B cell (primary cell): Measurements from ENCODE around the gene BMERB1. TPM values are rescaled to one million over a fixed set of nuclear protein-coding genes. Genes with fewer than 3 reads are reported as not detected.

Experiments
- ATAC-seq: fragments of 200-7000 bp; cut with Tn5 transposase; one replicate; pipeline ENCODE4 v1.10.0; 2021; ENCODE audit warnings: low read depth, mild to moderate bottlenecking, moderate number of reproducible peaks, moderate library complexity
- CTCF ChIA-PET: fragments of 350-600 bp; sonication (Branson Sonifier 250); formaldehyde crosslinking; loops from one replicate; lab custom pipeline; 2021; ENCODE audit warnings: antibody characterized with exemption, inconsistent platforms; lab: Charles Lee
- POLR2A ChIA-PET: fragments of 350-600 bp; sonication (Branson Sonifier 250); formaldehyde crosslinking; loops from one replicate; lab custom pipeline; 2021; ENCODE audit warnings: antibody characterized with exemption; lab: Charles Lee
- DNase-seq: peaks from one replicate; pipeline ENCODE4 v3.0.0; 2013
- H2AFZ ChIP-seq: 2 replicates; pipeline ENCODE4 v1.6.1; 2012; ENCODE audit warnings: mild to moderate bottlenecking, low read depth, low read length; ENCODE audit not compliant: insufficient read depth, poor library complexity, severe bottlenecking
- H3K27ac ChIP-seq, 2 donors: 1 replicate in 1 of 2; 2 replicates in 1 of 2; pipeline ENCODE4 v1.5.1; 2012 to 2013; ENCODE audit warnings: low read length in 2 of 2, mild to moderate bottlenecking in 2 of 2, moderate library complexity in 1 of 2
- H3K27me3 ChIP-seq, 4 experiments: fragments of 200-600 bp in 1 of 4; sonication (generic) in 1 of 4; replicated peaks in 1 of 4; 1 replicate in 2 of 4; 2 replicates in 2 of 4; pipeline versions ENCODE4 v1.6.1 to v1.7.0; 2013 to 2016; ENCODE audit warnings: low read length in 3 of 4, mild to moderate bottlenecking in 2 of 4, mixed read lengths in 1 of 4, moderate library complexity in 1 of 4; ENCODE audit not compliant: insufficient read depth in 4 of 4, control insufficient read depth in 3 of 4; ENCODE audit errors: control extremely low read depth in 1 of 4
- H3K36me3 ChIP-seq, 2 experiments: replicated peaks in 1 of 2; 1 replicate in 1 of 2; 2 replicates in 1 of 2; pipeline versions ENCODE4 v1.6.1 to v1.7.1; 2013; ENCODE audit warnings: low read length in 1 of 2; ENCODE audit not compliant: insufficient read depth in 2 of 2, control insufficient read depth in 1 of 2; ENCODE audit errors: control extremely low read depth in 1 of 2, extremely low read depth in 1 of 2
- H3K4me1 ChIP-seq, 2 donors: fragments of 200-600 bp in 1 of 2; sonication (generic) in 1 of 2; 1 replicate in 1 of 2; 2 replicates in 1 of 2; pipeline versions ENCODE4 v1.5.1 to v1.6.1; 2013 to 2017; ENCODE audit warnings: low read length in 2 of 2; ENCODE audit not compliant: control insufficient read depth in 2 of 2, insufficient read depth in 2 of 2
- H3K4me2 ChIP-seq: replicated peaks from 2 replicates; pipeline ENCODE3; 2012; ENCODE audit warnings: mild to moderate bottlenecking, low read depth, low read length; ENCODE audit not compliant: poor library complexity, severe bottlenecking
- H3K4me3 ChIP-seq, 5 experiments: fragments of 200-600 bp in 1 of 5; sonication (generic) in 1 of 5; 1 replicate in 3 of 5; 2 replicates in 2 of 5; pipeline versions ENCODE4 v1.5.1 to v1.7.0; 2011 to 2016; ENCODE audit warnings: low read length in 4 of 5, mild to moderate bottlenecking in 4 of 5, low read depth in 2 of 5, control low read depth in 1 of 5, moderate library complexity in 1 of 5; ENCODE audit not compliant: insufficient read depth in 1 of 5; ENCODE audit errors: control extremely low read depth in 1 of 5, extremely low read depth in 1 of 5
- H3K79me2 ChIP-seq: fragments of 200-600 bp; sonication (generic); one replicate; pipeline ENCODE4 v1.6.0; 2016; ENCODE audit warnings: low read length; ENCODE audit not compliant: control insufficient read depth, insufficient read depth
- H3K9ac ChIP-seq: fragments of 200-600 bp; sonication (generic); 2 replicates; pipeline ENCODE4 v1.6.1; 2017; ENCODE audit warnings: mild to moderate bottlenecking, low read length, moderate library complexity
- H3K9me3 ChIP-seq, 3 donors: one replicate each; pipeline versions ENCODE4 v1.6.1 to v1.7.1; 2013; ENCODE audit warnings: low read length in 2 of 3; ENCODE audit not compliant: control insufficient read depth in 2 of 3, insufficient read depth in 1 of 3; ENCODE audit errors: control extremely low read depth in 1 of 3
- H4K20me1 ChIP-seq: 2 replicates; pipeline ENCODE4 v1.6.0; 2012; ENCODE audit warnings: mild to moderate bottlenecking, low read length; ENCODE audit not compliant: insufficient read depth, control insufficient read depth, poor library complexity, severe bottlenecking
- H3K27ac Mint-ChIP-seq: one replicate; pipeline ENCODE4 v1.8.0; 2021; ENCODE audit warnings: mixed read lengths
- H3K27me3 Mint-ChIP-seq: one replicate; pipeline ENCODE4 v1.8.0; 2021; ENCODE audit warnings: mixed read lengths
- H3K4me1 Mint-ChIP-seq: one replicate; pipeline ENCODE4 v1.8.0; 2021; ENCODE audit warnings: mixed read lengths
- H3K4me3 Mint-ChIP-seq: one replicate; pipeline ENCODE4 v1.8.0; 2021; ENCODE audit warnings: mixed read lengths
- H3K9me3 Mint-ChIP-seq: one replicate; pipeline ENCODE4 v1.8.0; 2022; ENCODE audit warnings: mixed read lengths; ENCODE audit not compliant: insufficient read depth
- CTCF ChIP-seq: fragments of 200-600 bp; IDR thresholded peaks from one replicate; pipeline ENCODE4 v1.8.0; 2022; ENCODE audit warnings: antibody characterized with exemption, mild to moderate bottlenecking
- EZH2 ChIP-seq: IDR thresholded peaks from 2 replicates; pipeline ENCODE4 v1.6.1; 2012; ENCODE audit warnings: borderline replicate concordance, low read depth, mild to moderate bottlenecking, moderate library complexity, low read length; ENCODE audit not compliant: insufficient read depth, poor library complexity, severe bottlenecking
- WGBS: methylation state at CpG from one replicate; pipeline ENCODE4 v1.1.5; 2013; ENCODE audit warnings: missing lambda C conversion rate; ENCODE audit not compliant: insufficient coverage; 5-methylcytosine and 5-hydroxymethylcytosine counted together
- intact Hi-C: fragments of 100-400 bp; cut with micrococcal nuclease; formaldehyde crosslinking; loops from one replicate; pipeline ENCODE4 v1.10.0; 2022
- polyA plus RNA-seq: library from polyadenylated mRNA; depleted of rRNA; stranded (reverse); fragments of >200 nt; gene quantifications from 2 replicates; pipeline ENCODE4 v1.2.3, GENCODE V29; 2012
- total RNA-seq, 2 donors: library from RNA; stranded (reverse); fragments of 120-200 nt in 1 of 2; gene quantifications; 1 replicate in 1 of 2; 2 replicates in 1 of 2; pipeline versions ENCODE4 v1.2.3 to v1.2.4, GENCODE V29; 2013 to 2022

Gene BMERB1
- total and polyA plus RNA-seq, 2 donors (not counting 1 experiment from before 2014, with no cell fraction given), result 2.2 to 11.2 TPM

- Histone ChIP-seq H3K27me3 (peaks cover 0 to 7% (median 0%) of the 10 kb centered on the region in 4 experiments), H3K4me1 (no peaks in the 10 kb centered on the region), H3K27ac (no peak overlapping the region), H2AFZ (no peak overlapping the region), H3K79me2 (no peaks in the 10 kb centered on the region), H3K4me2 (no peak overlapping the region), H3K9me3 (no peaks in the 10 kb centered on the region), H3K9ac (no peak overlapping the region), H3K36me3 (no peaks in the 10 kb centered on the region), H3K4me3 (no peak overlapping the region), H4K20me1 (no peaks in the 10 kb centered on the region)
- Mint-ChIP-seq H3K27me3 (peaks cover 13% of the 10 kb centered on the region), H3K27ac (no peak overlapping the region), H3K4me1 (no peaks in the 10 kb centered on the region), H3K9me3 (no peaks in the 10 kb centered on the region), H3K4me3 (no peak overlapping the region)
- ChIA-PET CTCF (no interaction called here), POLR2A (no interaction called here)
- intact Hi-C loops, result no loop called here
- ATAC-seq, result no peak
- 93% methylated on average over 26 of the region's 26 CpGs for WGBS
- TF ChIP-seq CTCF, result no peak
- DNase-seq, result no peak
These were observed 67.8 kb downstream of the BMERB1 start for GRCh38 chr16:15502041-15502725.

- no peak for DNase-seq
- no peak for TF ChIP-seq EZH2
- TF ChIP-seq CTCF, result no peak
- peaks cover 21% of the 10 kb centered on the region for H3K27me3 Mint-ChIP-seq
- Histone ChIP-seq H3K4me3 (no peak overlapping the region), H3K27me3 (peaks cover 0 to 7% (median 0%) of the 10 kb centered on the region in 4 experiments), H2AFZ (no peak overlapping the region), H3K9me3 (no peaks in the 10 kb centered on the region), H3K79me2 (no peaks in the 10 kb centered on the region), H3K4me1 (no peaks in the 10 kb centered on the region), H3K4me2 (no peak overlapping the region), H3K36me3 (no peaks in the 10 kb centered on the region), H3K27ac (no peak overlapping the region), H4K20me1 (no peaks in the 10 kb centered on the region), H3K9ac (no peak overlapping the region)
- ATAC-seq, result no peak
- no CpG with 5 or more reads among the region's 4 CpGs for WGBS
- intact Hi-C loops, result no loop called here
- no peaks in the 10 kb centered on the region for H3K4me1 Mint-ChIP-seq
- ChIA-PET POLR2A (no interaction called here), CTCF (interaction anchor here (1.0 kb wide), 1 partner anchor 30 kb away, joined by 3 read pairs; no protein-coding TSS in a partner anchor)
- H3K4me3 Mint-ChIP-seq, result no peak overlapping the region
- no peak overlapping the region for H3K27ac Mint-ChIP-seq
- no peaks in the 10 kb centered on the region for H3K9me3 Mint-ChIP-seq
These were observed 72.1 kb downstream of the BMERB1 start for GRCh38 chr16:15506441-15506840.
